Right atrium auricular region (tissue), 2 donors: ENCODE data around the gene MRPL43. TPM values are rescaled to one million over a fixed set of nuclear protein-coding genes. Genes with fewer than 3 reads are reported as not detected.

Experiments
- DNase-seq: peaks from one replicate; pipeline ENCODE4 v3.0.0-alpha.2; 2019; ENCODE audit warnings: low spot score
- H3K27ac ChIP-seq, 2 donors: fragments of 200-600 bp; sonication (generic); 1 replicate in 1 of 2; 2 replicates in 1 of 2; pipeline ENCODE4 v1.5.1; 2016 to 2019
- H3K27me3 ChIP-seq, 2 donors: fragments of 200-600 bp; sonication (generic); one replicate each; pipeline versions ENCODE4 v1.5.1 to v1.6.0; 2017 to 2019
- H3K36me3 ChIP-seq: fragments of 200-600 bp; sonication (generic); one replicate; pipeline ENCODE4 v1.5.1; 2016
- H3K4me1 ChIP-seq, 2 donors: fragments of 200-600 bp; sonication (generic); one replicate each; pipeline versions ENCODE4 v1.5.1 to v1.6.0; 2017 to 2019
- H3K4me3 ChIP-seq, 2 donors: fragments of 200-600 bp; sonication (generic); 1 replicate in 1 of 2; 2 replicates in 1 of 2; pipeline ENCODE4 v1.5.1; 2017 to 2019; ENCODE audit warnings: mild to moderate bottlenecking in 1 of 2, moderate library complexity in 1 of 2
- H3K9me3 ChIP-seq, 2 donors: fragments of 200-600 bp; sonication (generic); one replicate each; pipeline ENCODE4 v1.5.1; 2019
- CTCF ChIP-seq, 2 donors: fragments of 200-600 bp; sonication (generic); IDR thresholded peaks; one replicate each; pipeline ENCODE4 v1.5.1; 2019; ENCODE audit warnings: antibody characterized with exemption in 2 of 2
- total RNA-seq, 2 donors: library from RNA; depleted of rRNA; stranded (reverse); fragments of >200 nt; gene quantifications; one replicate each; pipeline ENCODE4 v1.1.0, GENCODE V29; 2016

The MRPL43 gene
- total RNA-seq, 2 donors from 2014 or later: 60.1 to 88.4 TPM

GRCh38 chr10:101029520-101030295, 42.4 kb upstream of the MRPL43 start:
- peaks cover 0 to 20% of the 10 kb centered on the region in 2 donors for H3K4me1 ChIP-seq
- peaks cover 2% of the 10 kb centered on the region for H3K36me3 ChIP-seq
- no peaks in the 10 kb centered on the region for H3K27me3 ChIP-seq
- no peak for DNase-seq
- no peaks in the 10 kb centered on the region for H3K9me3 ChIP-seq
- H3K4me3 ChIP-seq: no peak overlapping the region
- no peak for TF ChIP-seq CTCF (IDR thresholded peaks at IDR 0.05)
- H3K27ac ChIP-seq: no peak overlapping the region

- TF ChIP-seq CTCF (IDR thresholded peaks at IDR 0.05): no peak
Observed at GRCh38 chr10:101028446-101029337, 41.4 kb upstream of the MRPL43 start.

GRCh38 chr10:101027106-101027720, 39.9 kb upstream of the MRPL43 start:
- no peaks in the 10 kb centered on the region for H3K27me3 ChIP-seq
- H3K9me3 ChIP-seq: no peaks in the 10 kb centered on the region
- H3K27ac ChIP-seq: no peak overlapping the region
- H3K4me3 ChIP-seq: no peak overlapping the region
- no peak for TF ChIP-seq CTCF (IDR thresholded peaks at IDR 0.05)
- H3K4me1 ChIP-seq: peaks cover 0 to 6% of the 10 kb centered on the region in 2 donors
- no peaks in the 10 kb centered on the region for H3K36me3 ChIP-seq
- no peak for DNase-seq

More at GRCh38 chr10:101028446-101029337, 41.4 kb upstream of the MRPL43 start:
- Histone ChIP-seq H3K4me1 (peaks cover 0 to 17% of the 10 kb centered on the region in 2 donors), H3K36me3 (no peaks in the 10 kb centered on the region), H3K27ac (no peak overlapping the region), H3K27me3 (no peaks in the 10 kb centered on the region), H3K4me3 (no peak overlapping the region), H3K9me3 (no peaks in the 10 kb centered on the region)
- DNase-seq: no peak

- Histone ChIP-seq H3K9me3 (no peaks in the 10 kb centered on the region), H3K4me1 (peaks cover 0 to 7% of the 10 kb centered on the region in 2 donors), H3K4me3 (no peak overlapping the region), H3K27ac (no peak overlapping the region), H3K36me3 (no peaks in the 10 kb centered on the region), H3K27me3 (no peaks in the 10 kb centered on the region)
- no peak for DNase-seq
- no peak for TF ChIP-seq CTCF (IDR thresholded peaks at IDR 0.05)
Observed at GRCh38 chr10:101022967-101023705, 35.8 kb upstream of the MRPL43 start.

- no peak for TF ChIP-seq CTCF (IDR thresholded peaks at IDR 0.05)
- no peaks in the 10 kb centered on the region for H3K9me3 ChIP-seq
- H3K36me3 ChIP-seq: no peaks in the 10 kb centered on the region
- peaks cover 0 to 7% of the 10 kb centered on the region in 2 donors for H3K4me1 ChIP-seq
- no peaks in the 10 kb centered on the region for H3K27me3 ChIP-seq
- H3K4me3 ChIP-seq: no peak overlapping the region
- DNase-seq: no peak
- H3K27ac ChIP-seq: no peak overlapping the region
Observed at GRCh38 chr10:101021692-101022251, 34.5 kb upstream of the MRPL43 start.
